Fibroblast of gingiva (primary cell): ENCODE results near the gene TMEM213.
A peak's percentile ranks its signal among the peaks of the same experiment; 100 is the strongest.

Experiments used
- DNase-seq: peaks from one replicate; pipeline ENCODE4 v3.0.0-alpha.2; 2011; ENCODE audit warnings: low read depth

The TMEM213 gene

GRCh38 chr7:138842111-138842510 is 44.3 kb downstream of the TMEM213 start:
- DNase-seq = no peak

GRCh38 chr7:138843632-138844580 is 46.1 kb downstream of the TMEM213 start:
- DNase-seq = no peak

- DNase-seq = no peak
Observed at GRCh38 chr7:138845711-138846110, 47.9 kb downstream of the TMEM213 start.

- peak; percentile 47 for DNase-seq
Observed at GRCh38 chr7:138848056-138848980, 50.5 kb downstream of the TMEM213 start.

GRCh38 chr7:138849701-138850100 is 51.9 kb downstream of the TMEM213 start:
- DNase-seq = no peak

GRCh38 chr7:138852469-138852868 is 54.7 kb downstream of the TMEM213 start:
- no peak for DNase-seq

GRCh38 chr7:138853448-138853847 is 55.7 kb downstream of the TMEM213 start:
- DNase-seq = no peak

GRCh38 chr7:138854115-138854645 is 56.4 kb downstream of the TMEM213 start:
- DNase-seq = no peak

- no peak for DNase-seq
Observed at GRCh38 chr7:138857728-138858127, 59.9 kb downstream of the TMEM213 start.

GRCh38 chr7:138861051-138861450 is 63.3 kb downstream of the TMEM213 start:
- no peak for DNase-seq

- no peak for DNase-seq
Observed at GRCh38 chr7:138863931-138864330, 66.1 kb downstream of the TMEM213 start.

GRCh38 chr7:138864667-138865066 is 66.9 kb downstream of the TMEM213 start:
- peak; percentile 73 for DNase-seq

GRCh38 chr7:138865843-138866242 is 68.0 kb downstream of the TMEM213 start:
- no peak for DNase-seq

- DNase-seq = no peak
Observed at GRCh38 chr7:138866353-138866752, 68.6 kb downstream of the TMEM213 start.

GRCh38 chr7:138867744-138868143 is 70.0 kb downstream of the TMEM213 start:
- no peak for DNase-seq

GRCh38 chr7:138868711-138869110 is 70.9 kb downstream of the TMEM213 start:
- DNase-seq = no peak

- DNase-seq = no peak
Observed at GRCh38 chr7:138869353-138869752, 71.6 kb downstream of the TMEM213 start.

- DNase-seq = no peak
Observed at GRCh38 chr7:138871065-138871813, 73.4 kb downstream of the TMEM213 start.

- DNase-seq = no peak
Observed at GRCh38 chr7:138871814-138872090, 74.0 kb downstream of the TMEM213 start.

- no peak for DNase-seq
Observed at GRCh38 chr7:138872576-138872975, 74.8 kb downstream of the TMEM213 start.

- no peak for DNase-seq
Observed at GRCh38 chr7:138873220-138873892, 75.6 kb downstream of the TMEM213 start.
